HG03378 (cell line): Measurements from ENCODE around the gene SIX4.

Source experiments
- ATAC-seq: cut with Tn5 transposase; IDR thresholded peaks from one replicate; pipeline ENCODE4 v1.9.1; 2021; ENCODE audit warnings: mild to moderate bottlenecking, moderate library complexity; ENCODE audit not compliant: unreplicated experiment

SIX4 gene

GRCh38 chr14:60662982-60663381 lies 61.2 kb downstream of the SIX4 start:
- ATAC-seq, result no peak

GRCh38 chr14:60661721-60662120 lies 62.4 kb downstream of the SIX4 start:
- ATAC-seq, result no peak
